ENCODE data around the gene RAPGEF4. TPM values are rescaled to one million over a fixed set of nuclear protein-coding genes. Genes with fewer than 3 reads are reported as not detected.

The RAPGEF4 gene
- total RNA-seq, 1 experiment from 2014 or later, result 0.59 TPM

GRCh38 chr2:173075056-173075780 lies 339.6 kb downstream of the RAPGEF4 start:
- ChIA-PET POLR2A (no interaction called here), RAD21 (ENCODE audit: low non-redundant PET in 1 of 2, low total read pairs in 2 of 2, uncharacterized antibody in 2 of 2, unreplicated experiment in 2 of 2) (no interaction called here), CTCF (interaction anchor here (0.6 kb wide), 1 partner anchor 12 kb away, joined by 4 read pairs; no protein-coding TSS in a partner anchor)
- ATAC-seq (no peak), DNase-seq (ENCODE audit: low read depth, low spot score) (no peak)
- Histone ChIP-seq H3K9me2 (ENCODE audit: insufficient read depth) (no peaks in the 10 kb centered on the region), H3K4me3 (replicated peaks in 1 of 2; ENCODE audit: low read depth in 1 of 2, low read length in 2 of 2) (peak overlapping the region; percentile 68 to 77), H3K79me2 (ENCODE audit: insufficient read depth, low read length) (peaks cover 40% of the 10 kb centered on the region), H4K20me1 (ENCODE audit: insufficient read depth) (no peaks in the 10 kb centered on the region), H3K36me3 (ENCODE audit: control insufficient read depth in 1 of 2, insufficient read depth in 2 of 2, low read length in 2 of 2) (no peaks in the 10 kb centered on the region), H3K9me3 (ENCODE audit: control insufficient read depth in 1 of 2, insufficient read depth in 1 of 2, low read depth in 1 of 2, low read length in 2 of 2) (no peaks in the 10 kb centered on the region), H3K27ac (ENCODE audit: low read depth, low read length) (peak overlapping the region; percentile 79), H3K4me2 (ENCODE audit: low read length) (peak overlapping the region; percentile 96), H2AFZ (ENCODE audit: low read depth, low read length, poor library complexity, severe bottlenecking) (peak overlapping the region; percentile 71), H3K4me1 (ENCODE audit: control insufficient read depth in 1 of 2, insufficient read depth in 2 of 2, low read length in 2 of 2) (peaks cover 14 to 29% of the 10 kb centered on the region in 2 experiments), H3K27me3 (ENCODE audit: insufficient read depth, low read length) (no peaks in the 10 kb centered on the region), H3K9ac (ENCODE audit: low read length) (peak overlapping the region; percentile 83)
- TF ChIP-seq SP1 (IDR thresholded peaks at IDR 0.05; ENCODE audit: low read depth) (no peak), ZFX (IDR thresholded peaks at IDR 0.05) (no peak), ELF1 (IDR thresholded peaks at IDR 0.05; ENCODE audit: borderline replicate concordance, low read depth) (no peak), CTCF (IDR thresholded peaks at IDR 0.05 in 2 of 3, conservative IDR thresholded peaks at IDR 0.05 in 1 of 3; ENCODE audit: borderline replicate concordance in 1 of 3, insufficient read depth in 1 of 3, low read depth in 2 of 3, low read length in 2 of 3) (no peak), EGR1 (IDR thresholded peaks at IDR 0.05; ENCODE audit: low read depth) (no peak), ZBTB33 (IDR thresholded peaks at IDR 0.05; ENCODE audit: extremely low read depth, insufficient replicate concordance, low read length) (no peak), YY1 (IDR thresholded peaks at IDR 0.05; ENCODE audit: extremely low read depth, insufficient replicate concordance, low read depth, low read length) (no peak), SIN3A (IDR thresholded peaks at IDR 0.05; ENCODE audit: low read depth) (no peak), POLR2A (IDR thresholded peaks at IDR 0.05; ENCODE audit: borderline replicate concordance, extremely low read depth, insufficient read depth, insufficient read length) (no peak), EZH2 (IDR thresholded peaks at IDR 0.05) (no peak), MAX (IDR thresholded peaks at IDR 0.05) (no peak), SRF (IDR thresholded peaks at IDR 0.05; ENCODE audit: low read depth) (no peak), POLR2AphosphoS5 (IDR thresholded peaks at IDR 0.05; ENCODE audit: low read depth, low read length) (no peak), TCF7L2 (IDR thresholded peaks at IDR 0.05; ENCODE audit: borderline replicate concordance, extremely low read depth, insufficient read depth, insufficient read length) (no peak), JUND (IDR thresholded peaks at IDR 0.05) (no peak), CEBPB (IDR thresholded peaks at IDR 0.05; ENCODE audit: low read depth) (no peak)
- BruUV-seq (replicated peaks), result TSS peak; percentile 64
- intact Hi-C loops (cut with micrococcal nuclease), result no loop called here
